Hematopoietic multipotent progenitor cell (in vitro differentiated cells): ENCODE results near the gene RANBP10. TPM values are rescaled to one million over a fixed set of nuclear protein-coding genes. Genes with fewer than 3 reads are reported as not detected.

Experiments used
- DNase-seq, 3 donors: peaks; one replicate each; pipeline ENCODE4 v3.0.0-alpha.2; 2011 to 2015; ENCODE audit warnings: low read depth in 2 of 3, low spot score in 2 of 3
- small RNA-seq: library from RNA; depleted of rRNA; stranded (forward); fragments of <200 nt; gene quantifications from one replicate; pipeline ENCODE3, GENCODE V24; 2012
- total RNA-seq: library from RNA; depleted of rRNA; stranded (reverse); fragments of >200 nt; gene quantifications from one replicate; pipeline ENCODE4 v1.2.3, GENCODE V29; 2012

The RANBP10 gene
- total RNA-seq, 1 donor = 13.7 TPM

- DNase-seq = no peak
Measured at GRCh38 chr16:67679935-67680897, 126.1 kb downstream of the RANBP10 start.

- no peak for DNase-seq
Measured at GRCh38 chr16:67678354-67679023, 127.9 kb downstream of the RANBP10 start.

GRCh38 chr16:67677712-67678111 is 128.6 kb downstream of the RANBP10 start:
- DNase-seq = no peak

GRCh38 chr16:67676939-67677338 is 129.4 kb downstream of the RANBP10 start:
- DNase-seq = no peak

- no peak for DNase-seq
Measured at GRCh38 chr16:67676516-67676915, 129.8 kb downstream of the RANBP10 start.

GRCh38 chr16:67675999-67676398 is 130.4 kb downstream of the RANBP10 start:
- DNase-seq = no peak

DNA sequence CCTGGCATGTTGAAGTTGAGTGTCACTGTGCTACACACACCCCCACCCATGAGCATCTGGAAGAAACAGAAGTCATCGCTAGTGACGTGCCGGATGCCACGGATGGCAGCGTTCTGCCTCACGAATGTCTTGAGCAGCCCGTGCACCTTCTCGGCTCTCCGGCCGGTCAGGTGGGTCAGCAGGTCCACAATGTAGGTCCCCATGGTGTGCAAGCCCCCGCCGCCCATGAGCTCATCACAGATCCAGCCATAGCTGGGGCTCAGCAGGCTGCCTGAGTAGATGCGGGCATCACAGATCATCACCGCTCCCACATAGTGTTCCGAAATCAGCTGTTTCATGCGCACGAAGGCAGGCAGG is 130.8 kb downstream of the RANBP10 start:
- no peak for DNase-seq

DNA sequence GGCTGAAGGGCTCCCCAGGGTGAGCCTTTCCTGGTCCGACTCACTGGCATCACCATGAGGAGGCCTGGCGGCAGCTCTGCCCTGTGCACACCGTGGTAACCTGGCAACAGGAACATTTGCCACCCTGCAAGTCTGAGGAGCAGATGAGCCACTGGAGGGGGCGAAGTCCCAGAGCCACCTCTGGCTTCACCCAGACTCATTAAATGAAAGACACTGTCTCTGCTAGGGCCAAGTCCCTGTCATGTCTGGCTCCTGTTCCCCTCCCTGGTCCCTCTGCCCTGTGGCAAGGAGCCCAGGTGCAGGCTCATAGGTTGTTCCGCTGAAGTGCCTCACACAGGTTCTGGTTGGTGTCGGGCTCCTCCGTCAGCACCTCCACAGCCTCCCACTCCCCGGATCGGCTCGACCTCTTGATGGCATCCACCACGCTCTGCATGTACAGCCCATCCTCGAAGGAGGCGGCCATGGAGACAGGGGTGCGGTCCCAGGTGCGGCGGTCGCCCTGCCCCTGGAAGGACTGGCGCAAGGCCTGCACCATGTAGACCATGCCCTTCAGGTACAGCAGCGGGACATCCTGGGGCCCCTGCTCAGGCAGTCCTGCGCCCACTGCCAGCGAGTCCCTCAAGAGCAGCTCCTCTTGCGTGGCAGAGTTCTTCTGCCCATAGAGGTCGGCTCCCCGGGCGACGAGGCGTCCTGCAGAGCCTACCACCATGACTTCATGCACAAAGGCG is 131.3 kb downstream of the RANBP10 start:
- no peak for DNase-seq

DNA sequence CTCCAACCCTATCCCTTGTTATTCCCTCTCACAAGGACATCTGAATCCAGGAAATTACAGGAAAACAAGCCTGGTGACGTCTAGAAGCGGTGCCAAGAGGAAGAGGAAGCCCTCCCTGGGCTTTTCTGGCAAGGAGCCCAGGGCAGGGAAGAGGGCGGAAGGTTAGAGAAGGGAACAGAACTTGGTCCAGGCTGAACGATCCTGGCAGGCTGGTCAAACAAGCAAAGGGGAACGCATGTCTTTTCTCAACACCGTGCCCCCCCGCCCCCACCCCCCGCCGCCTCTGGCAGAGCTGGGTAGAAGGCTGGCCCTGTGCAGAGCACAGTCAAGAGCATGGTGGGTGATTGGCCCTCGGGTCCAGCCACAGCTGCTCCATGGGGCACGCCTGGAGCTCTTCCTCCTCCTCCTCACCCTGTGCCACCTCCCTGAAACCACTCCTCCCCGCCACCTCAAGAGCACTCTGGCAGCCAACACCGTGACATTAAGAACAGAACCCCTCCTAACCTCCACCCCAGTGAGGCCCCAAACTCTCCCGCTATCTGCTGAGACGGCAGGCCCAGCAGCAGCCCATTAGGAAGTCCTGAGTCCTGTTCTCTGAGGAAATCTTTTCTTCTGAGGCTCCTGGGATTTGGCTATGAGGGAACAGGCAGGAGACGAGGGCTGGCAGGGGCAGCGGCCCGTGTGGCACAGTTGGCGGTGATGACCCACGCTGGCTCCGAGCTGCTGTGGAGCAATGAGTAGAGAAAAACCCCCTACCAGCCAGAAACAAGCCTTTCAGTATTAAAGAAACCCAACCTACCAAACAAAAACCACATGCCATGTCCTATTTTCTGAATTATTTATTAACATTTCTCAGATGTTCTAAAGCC is 132.4 kb downstream of the RANBP10 start:
- peak in 1 of 3 donors; percentile 51 for DNase-seq

Small RNA genes lying within 50 kb of the gene (small RNA-seq; reads per million reads assigned to genes)
- gene AC040162.2 = not detected

Other genes with a start within 250 kb of the RANBP10 start
- gene CTCF, start 244.0 kb downstream of the RANBP10 start, total RNA-seq = 35.3 TPM
- gene CARMIL2, start 161.4 kb downstream of the RANBP10 start, total RNA-seq = 46.6 TPM
- 48.7 TPM for gene ACD, start 146.3 kb downstream of the RANBP10 start, total RNA-seq
- gene PARD6A, start 145.6 kb downstream of the RANBP10 start, total RNA-seq = 10.0 TPM
- 20.7 TPM for gene ENKD1, start 139.8 kb downstream of the RANBP10 start, total RNA-seq
- gene C16orf86, start 139.7 kb downstream of the RANBP10 start, total RNA-seq = 15.9 TPM
- gene GFOD2, start 87.2 kb downstream of the RANBP10 start, total RNA-seq = 26.7 TPM
- gene TSNAXIP1, start 329 bp upstream of the RANBP10 start, total RNA-seq = 0.54 TPM
- gene THAP11, start 35.8 kb upstream of the RANBP10 start, total RNA-seq = 71.6 TPM
- gene NUTF2, start 40.4 kb upstream of the RANBP10 start, total RNA-seq = 146 TPM
- 40.9 TPM for gene CENPT, start 41.1 kb upstream of the RANBP10 start, total RNA-seq
- 112 TPM for gene EDC4, start 66.5 kb upstream of the RANBP10 start, total RNA-seq
- 0.27 TPM for gene NRN1L, start 78.3 kb upstream of the RANBP10 start, total RNA-seq
- 37.4 TPM for gene PSKH1, start 86.7 kb upstream of the RANBP10 start, total RNA-seq
- 2.2 TPM for gene CTRL, start 125.3 kb upstream of the RANBP10 start, total RNA-seq
- 281 TPM for gene PSMB10, start 130.3 kb upstream of the RANBP10 start, total RNA-seq
- 3.5 TPM for gene LCAT, start 137.6 kb upstream of the RANBP10 start, total RNA-seq
- gene SLC12A4, start 162.1 kb upstream of the RANBP10 start, total RNA-seq = 28.0 TPM
- 10.5 TPM for gene DPEP3, start 173.9 kb upstream of the RANBP10 start, total RNA-seq
- gene DPEP2, start 192.9 kb upstream of the RANBP10 start, total RNA-seq = 55.2 TPM
- gene DPEP2NB, start 209.4 kb upstream of the RANBP10 start, total RNA-seq = under 0.01 TPM
- 32.6 TPM for gene DDX28, start 216.7 kb upstream of the RANBP10 start, total RNA-seq
- gene DUS2, start 216.7 kb upstream of the RANBP10 start, total RNA-seq = 15.1 TPM